Measurements from ENCODE around the gene EPHB1.

The EPHB1 gene

DNA sequence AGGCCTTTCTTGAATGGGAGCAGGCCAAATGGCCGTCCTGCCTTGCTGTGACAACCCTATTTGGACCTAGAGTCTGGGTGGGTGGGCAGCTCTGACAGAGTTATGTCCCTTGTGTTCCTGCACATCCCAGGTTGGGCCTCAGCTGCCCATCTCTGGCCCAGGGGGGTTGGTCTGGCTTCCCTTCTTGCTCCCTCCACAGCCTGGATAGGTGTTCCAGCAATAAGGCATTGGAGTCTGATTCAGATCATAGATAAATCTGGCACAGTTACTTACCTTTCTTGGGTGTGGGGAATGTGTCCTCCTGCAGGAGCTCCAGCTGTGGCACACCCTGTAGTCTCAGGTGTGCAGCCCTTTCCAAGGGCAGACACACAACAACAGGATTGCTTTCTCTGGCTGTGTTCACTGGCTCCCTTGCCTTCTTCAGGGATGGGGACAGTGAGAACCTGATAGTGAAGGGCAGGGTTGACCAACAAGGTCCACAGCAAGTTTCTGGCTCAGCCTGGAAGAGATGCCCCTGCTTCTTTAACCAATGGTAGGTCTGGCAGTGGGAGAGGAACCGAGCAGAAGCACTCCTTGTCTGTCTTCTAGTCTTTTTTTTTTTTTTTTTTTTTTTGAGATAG is 177.9 kb downstream of the EPHB1 start:
- TF ChIP-seq CTCF (conservative IDR thresholded peaks at IDR 0.05) (no peak), ZFX (IDR thresholded peaks at IDR 0.05) (no peak)

DNA sequence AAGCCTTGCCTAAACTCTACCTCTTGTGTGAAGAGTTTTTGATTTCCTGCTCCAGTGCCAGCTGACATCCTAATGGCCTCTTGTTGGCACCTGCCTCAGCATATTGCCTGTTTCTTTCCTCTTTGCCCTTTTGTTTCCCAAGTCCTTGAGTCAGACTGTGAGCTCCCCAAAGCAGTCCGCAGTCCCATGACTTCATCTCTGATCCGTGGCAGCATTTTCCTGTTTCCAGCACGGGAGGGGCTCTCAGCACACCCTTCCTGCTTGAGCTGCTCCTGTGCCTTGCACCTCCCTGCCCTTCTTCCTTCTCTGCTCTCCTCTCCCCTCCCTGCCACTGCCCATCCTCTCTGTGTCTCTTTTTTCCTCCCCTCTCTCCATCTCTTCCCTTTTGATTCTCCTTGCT is 179.6 kb downstream of the EPHB1 start:
- no peak for TF ChIP-seq CTCF (conservative IDR thresholded peaks at IDR 0.05)
- no peak for TF ChIP-seq ZFX (IDR thresholded peaks at IDR 0.05)
- H3K27ac ChIP-seq: no peak overlapping the region

More for the DNA sequence above, 177.9 kb downstream of the EPHB1 start:
- H3K27ac ChIP-seq: no peak overlapping the region

GRCh38 chr3:134976948-134977347 is 181.9 kb downstream of the EPHB1 start:
- no peak overlapping the region for H3K27ac ChIP-seq
- TF ChIP-seq CTCF (conservative IDR thresholded peaks at IDR 0.05) (no peak), ZFX (IDR thresholded peaks at IDR 0.05) (no peak)

- no peak overlapping the region for H3K27ac ChIP-seq
- TF ChIP-seq CTCF (conservative IDR thresholded peaks at IDR 0.05): no peak
- no peak for TF ChIP-seq ZFX (IDR thresholded peaks at IDR 0.05)
Measured at GRCh38 chr3:134978658-134979057, 183.6 kb downstream of the EPHB1 start.

GRCh38 chr3:134985864-134986715 is 191.0 kb downstream of the EPHB1 start:
- TF ChIP-seq ZFX (IDR thresholded peaks at IDR 0.05) (no peak), CTCF (conservative IDR thresholded peaks at IDR 0.05) (no peak)
- H3K27ac ChIP-seq: no peak overlapping the region

- TF ChIP-seq ZFX (IDR thresholded peaks at IDR 0.05) (no peak), CTCF (conservative IDR thresholded peaks at IDR 0.05) (no peak)
- no peak overlapping the region for H3K27ac ChIP-seq
Measured at GRCh38 chr3:134988666-134989065, 193.6 kb downstream of the EPHB1 start.

GRCh38 chr3:134991003-134991402 is 195.9 kb downstream of the EPHB1 start:
- no peak for TF ChIP-seq CTCF (conservative IDR thresholded peaks at IDR 0.05)
- no peak for TF ChIP-seq ZFX (IDR thresholded peaks at IDR 0.05)
- H3K27ac ChIP-seq: no peak overlapping the region

Data from C4-2B (cell line).